ENCODE measurements around the gene COLGALT1.
"Not testable (repeated sequence)": the region's sequence is repeated elsewhere in the genome, so short reads cannot be mapped to it uniquely, and the experiment has no call there.

Gene COLGALT1

DNA sequence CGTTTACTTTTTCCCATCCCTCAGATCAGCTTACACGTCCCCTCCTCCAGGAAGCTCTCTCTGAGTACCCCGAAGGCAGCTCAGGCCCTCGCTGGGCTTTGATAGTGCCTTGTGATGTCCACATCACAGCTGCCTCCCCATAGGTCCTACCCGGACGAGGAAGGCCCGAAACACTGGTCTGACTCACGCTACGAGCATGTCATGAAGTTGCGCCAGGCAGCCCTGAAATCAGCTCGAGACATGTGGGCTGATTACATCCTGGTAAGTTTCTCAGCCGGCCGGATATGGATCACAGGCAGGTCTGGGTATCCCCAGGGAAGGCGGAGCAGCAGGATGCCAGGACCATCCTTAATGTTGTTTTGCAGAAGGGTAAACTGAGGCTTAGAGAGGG, 4.8 kb downstream of the COLGALT1 start:
- Histone ChIP-seq H2AFZ (ENCODE audit: low read length, unreplicated experiment) (no peak overlapping the region), H3K4me3 (ENCODE audit: low read depth, low read length) (no peak overlapping the region), H3K27ac (ENCODE audit: low read depth, low read length) (peak overlapping the region; percentile 94), H3K79me2 (ENCODE audit: control insufficient read depth, insufficient read depth, low read length, unreplicated experiment) (peaks cover 34% of the 10 kb centered on the region), H3K4me1 (ENCODE audit: control insufficient read depth, insufficient read depth, low read length, unreplicated experiment) (peaks cover 20% of the 10 kb centered on the region), H3K36me3 (ENCODE audit: insufficient read depth, low read length) (no peaks in the 10 kb centered on the region; the same call in 1 of the 2 replicates), H3K27me3 (ENCODE audit: insufficient read depth, low read length) (no peaks in the 10 kb centered on the region)

DNA sequence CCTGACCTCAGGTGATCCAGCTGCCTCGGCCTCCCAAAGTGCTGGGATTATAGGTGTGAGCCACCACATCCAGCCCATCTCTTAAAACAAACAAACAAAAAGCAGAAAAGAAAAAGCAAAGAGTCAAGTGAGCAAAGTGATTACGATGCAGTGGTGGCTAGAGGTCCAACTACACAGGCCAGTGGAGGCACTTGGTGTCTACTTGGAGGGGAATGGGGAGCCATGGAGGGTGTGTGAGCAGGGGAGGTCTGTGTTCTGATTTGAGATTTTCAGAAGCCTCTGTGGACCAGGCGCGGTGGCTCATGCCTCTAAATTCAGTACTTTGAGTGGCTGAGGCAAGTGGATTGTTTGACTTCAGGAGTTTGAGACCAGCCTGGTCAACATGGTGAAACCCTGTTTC, 6.6 kb downstream of the COLGALT1 start:
- Histone ChIP-seq H3K79me2 (ENCODE audit: control insufficient read depth, insufficient read depth, low read length, unreplicated experiment) (peaks cover 23% of the 10 kb centered on the region), H2AFZ (ENCODE audit: low read length, unreplicated experiment) (no peak overlapping the region), H3K36me3 (ENCODE audit: insufficient read depth, low read length) (no peaks in the 10 kb centered on the region; the same call in 1 of the 2 replicates), H3K4me3 (ENCODE audit: low read depth, low read length) (no peak overlapping the region), H3K27ac (ENCODE audit: low read depth, low read length) (no peak overlapping the region), H3K4me1 (ENCODE audit: control insufficient read depth, insufficient read depth, low read length, unreplicated experiment) (peaks cover 16% of the 10 kb centered on the region), H3K27me3 (ENCODE audit: insufficient read depth, low read length) (no peaks in the 10 kb centered on the region)

DNA sequence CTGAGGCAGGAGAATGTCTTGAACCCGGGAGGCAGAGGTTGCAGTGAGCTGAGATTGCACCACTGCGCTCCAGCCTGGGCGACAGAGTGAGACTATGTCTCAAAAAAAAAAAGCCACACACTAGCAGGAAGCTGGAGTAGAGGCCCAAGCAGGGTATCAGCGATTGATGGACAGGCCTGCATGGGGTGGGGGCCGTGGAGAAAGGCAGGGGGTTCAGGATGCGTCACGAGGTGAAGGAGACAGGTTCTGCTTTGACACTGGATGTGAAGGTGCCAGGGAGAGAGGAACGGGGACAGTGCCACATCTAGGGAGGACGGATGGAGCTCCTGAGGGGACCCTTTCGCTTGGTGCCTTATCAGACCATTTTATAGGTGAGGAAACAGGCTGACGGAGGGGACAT, 7.1 kb downstream of the COLGALT1 start:
- Histone ChIP-seq H3K36me3 (ENCODE audit: insufficient read depth, low read length) (no peaks in the 10 kb centered on the region; the same call in 1 of the 2 replicates), H3K4me1 (ENCODE audit: control insufficient read depth, insufficient read depth, low read length, unreplicated experiment) (peaks cover 16% of the 10 kb centered on the region), H3K4me3 (ENCODE audit: low read depth, low read length) (no peak overlapping the region), H2AFZ (ENCODE audit: low read length, unreplicated experiment) (no peak overlapping the region), H3K27ac (ENCODE audit: low read depth, low read length) (no peak overlapping the region), H3K79me2 (ENCODE audit: control insufficient read depth, insufficient read depth, low read length, unreplicated experiment) (peaks cover 19% of the 10 kb centered on the region), H3K27me3 (ENCODE audit: insufficient read depth, low read length) (no peaks in the 10 kb centered on the region)

DNA sequence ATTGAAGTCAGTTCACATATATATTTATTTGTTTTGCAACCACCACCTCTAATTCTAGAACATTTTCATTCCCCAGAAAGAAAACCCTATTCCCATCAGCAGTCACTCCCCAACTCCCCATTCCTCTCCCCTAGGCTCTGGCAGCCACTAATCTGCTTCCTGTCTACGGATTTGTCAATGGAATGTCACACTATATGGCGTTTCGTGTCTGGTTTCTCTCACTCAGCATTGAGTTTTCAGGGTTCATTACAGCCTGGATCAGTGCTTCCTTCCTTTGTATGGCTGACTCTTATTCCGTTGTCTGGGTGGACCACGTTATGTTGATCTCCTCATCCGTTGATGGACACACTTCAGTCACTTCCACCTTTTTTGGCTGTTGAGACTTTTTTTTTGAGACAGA, 9.3 kb downstream of the COLGALT1 start:
- Histone ChIP-seq H3K4me1 (ENCODE audit: control insufficient read depth, insufficient read depth, low read length, unreplicated experiment) (peaks cover 9% of the 10 kb centered on the region), H3K27me3 (ENCODE audit: insufficient read depth, low read length) (no peaks in the 10 kb centered on the region), H2AFZ (ENCODE audit: low read length, unreplicated experiment) (no peak overlapping the region), H3K36me3 (ENCODE audit: insufficient read depth, low read length) (no peaks in the 10 kb centered on the region; the same call in 1 of the 2 replicates), H3K4me3 (ENCODE audit: low read depth, low read length) (no peak overlapping the region), H3K27ac (ENCODE audit: low read depth, low read length) (no peak overlapping the region), H3K79me2 (ENCODE audit: control insufficient read depth, insufficient read depth, low read length, unreplicated experiment) (peaks cover 18% of the 10 kb centered on the region)

DNA sequence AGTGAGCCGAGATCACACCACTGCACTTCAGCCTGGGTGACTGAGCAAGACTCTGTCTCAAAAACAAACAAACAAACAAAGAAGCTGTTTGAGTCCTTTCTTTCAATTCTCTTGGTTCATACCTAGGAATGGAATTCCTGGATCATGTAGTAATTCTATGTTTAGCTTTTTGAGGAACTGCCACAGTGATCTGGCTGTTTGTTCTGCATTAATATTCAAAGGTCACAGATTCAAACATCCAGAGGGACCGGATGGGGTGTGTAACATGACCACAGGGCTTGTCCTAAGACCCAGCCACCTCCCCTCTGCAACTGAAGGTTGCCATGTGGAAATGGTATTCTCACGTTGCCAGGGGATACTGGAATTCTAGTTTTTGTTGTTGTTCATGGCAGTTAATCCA, 10.2 kb downstream of the COLGALT1 start:
- no peaks in the 10 kb centered on the region; the same call in 1 of the 2 replicates for H3K36me3 ChIP-seq (ENCODE audit: insufficient read depth, low read length)
- no peak overlapping the region for H2AFZ ChIP-seq (ENCODE audit: low read length, unreplicated experiment)
- H3K27me3 ChIP-seq (ENCODE audit: insufficient read depth, low read length) = no peaks in the 10 kb centered on the region
- H3K79me2 ChIP-seq (ENCODE audit: control insufficient read depth, insufficient read depth, low read length, unreplicated experiment) = peaks cover 18% of the 10 kb centered on the region
- H3K4me3 ChIP-seq (ENCODE audit: low read depth, low read length) = no peak overlapping the region
- H3K27ac ChIP-seq (ENCODE audit: low read depth, low read length) = no peak overlapping the region
- H3K4me1 ChIP-seq (ENCODE audit: control insufficient read depth, insufficient read depth, low read length, unreplicated experiment) = peaks cover 2% of the 10 kb centered on the region

DNA sequence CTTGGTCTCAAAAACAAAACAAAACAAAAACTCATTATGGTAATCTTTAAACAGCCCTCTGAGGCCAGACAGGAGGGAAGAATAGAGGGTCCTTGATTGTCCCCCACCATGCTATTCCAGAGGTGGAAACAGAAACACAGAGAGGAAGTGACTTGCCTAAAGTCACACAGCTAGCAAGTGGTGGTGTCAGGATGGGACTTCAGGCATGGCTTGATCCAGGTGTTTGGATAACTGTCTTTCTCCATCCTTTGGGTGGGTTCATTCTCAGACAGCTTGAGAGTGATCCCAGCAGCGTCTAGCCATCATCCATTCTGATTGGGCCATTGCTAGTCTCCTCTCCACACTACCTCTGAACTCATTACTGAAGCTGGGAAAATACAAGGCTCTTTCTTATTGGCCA, 12.5 kb downstream of the COLGALT1 start:
- Histone ChIP-seq H3K27me3 (ENCODE audit: insufficient read depth, low read length) (no peaks in the 10 kb centered on the region), H2AFZ (ENCODE audit: low read length, unreplicated experiment) (no peak overlapping the region), H3K4me3 (ENCODE audit: low read depth, low read length) (no peak overlapping the region), H3K4me1 (ENCODE audit: control insufficient read depth, insufficient read depth, low read length, unreplicated experiment) (no peaks in the 10 kb centered on the region), H3K27ac (ENCODE audit: low read depth, low read length) (no peak overlapping the region), H3K36me3 (ENCODE audit: insufficient read depth, low read length) (no peaks in the 10 kb centered on the region), H3K79me2 (ENCODE audit: control insufficient read depth, insufficient read depth, low read length, unreplicated experiment) (peaks cover 7% of the 10 kb centered on the region)

DNA sequence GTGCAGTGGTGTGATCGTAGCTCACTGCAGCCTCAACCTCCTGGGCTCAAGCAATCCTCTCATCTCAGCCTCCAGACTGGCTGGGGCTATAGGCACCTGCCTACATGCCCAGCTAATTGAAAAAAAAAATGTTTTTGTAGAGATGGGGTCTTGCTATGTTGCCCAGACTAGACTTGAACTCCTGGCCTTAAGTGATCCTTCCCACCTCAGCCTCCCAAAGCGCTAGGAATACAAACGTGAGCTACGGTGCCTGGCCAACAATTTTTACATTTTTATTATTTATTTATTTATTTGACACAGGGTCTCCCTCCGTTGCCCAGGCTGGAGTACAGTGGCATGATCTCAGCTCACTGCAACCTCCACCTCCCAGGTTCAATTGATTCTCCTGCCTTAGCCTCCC, 14.8 kb downstream of the COLGALT1 start:
- not testable (repeated sequence) for H2AFZ ChIP-seq (ENCODE audit: low read length, unreplicated experiment); H3K27me3 ChIP-seq (ENCODE audit: insufficient read depth, low read length); H3K27ac ChIP-seq (ENCODE audit: low read depth, low read length); H3K4me1 ChIP-seq (ENCODE audit: control insufficient read depth, insufficient read depth, low read length, unreplicated experiment); H3K4me3 ChIP-seq (ENCODE audit: low read depth, low read length); H3K36me3 ChIP-seq (ENCODE audit: insufficient read depth, low read length); H3K79me2 ChIP-seq (ENCODE audit: control insufficient read depth, insufficient read depth, low read length, unreplicated experiment)

DNA sequence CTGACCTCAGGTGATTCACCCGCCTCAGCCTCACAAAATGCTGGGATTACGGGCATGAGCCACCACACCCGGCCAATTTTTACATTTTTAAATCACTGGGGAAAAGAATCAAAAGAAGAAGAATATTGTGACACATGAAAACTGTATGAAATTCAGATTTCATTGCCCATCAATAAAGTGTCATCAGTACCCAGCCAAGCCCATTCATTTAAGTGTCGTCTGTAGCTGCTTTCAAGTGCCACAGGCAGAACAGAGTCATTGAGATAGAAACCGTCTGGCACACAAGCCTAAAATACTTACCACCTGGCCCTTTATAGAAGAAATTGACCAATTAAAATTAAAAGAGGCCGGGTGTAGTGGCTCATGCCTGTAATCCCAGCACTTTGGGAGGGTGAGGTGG, 15.3 kb downstream of the COLGALT1 start:
- Histone ChIP-seq H3K27ac (ENCODE audit: low read depth, low read length) (no peak overlapping the region), H3K4me3 (ENCODE audit: low read depth, low read length) (no peak overlapping the region), H2AFZ (ENCODE audit: low read length, unreplicated experiment) (no peak overlapping the region), H3K79me2 (ENCODE audit: control insufficient read depth, insufficient read depth, low read length, unreplicated experiment) (peaks cover 1% of the 10 kb centered on the region), H3K36me3 (ENCODE audit: insufficient read depth, low read length) (peaks cover 2% of the 10 kb centered on the region; the same call in 1 of the 2 replicates), H3K27me3 (ENCODE audit: insufficient read depth, low read length) (no peaks in the 10 kb centered on the region), H3K4me1 (ENCODE audit: control insufficient read depth, insufficient read depth, low read length, unreplicated experiment) (no peaks in the 10 kb centered on the region)

DNA sequence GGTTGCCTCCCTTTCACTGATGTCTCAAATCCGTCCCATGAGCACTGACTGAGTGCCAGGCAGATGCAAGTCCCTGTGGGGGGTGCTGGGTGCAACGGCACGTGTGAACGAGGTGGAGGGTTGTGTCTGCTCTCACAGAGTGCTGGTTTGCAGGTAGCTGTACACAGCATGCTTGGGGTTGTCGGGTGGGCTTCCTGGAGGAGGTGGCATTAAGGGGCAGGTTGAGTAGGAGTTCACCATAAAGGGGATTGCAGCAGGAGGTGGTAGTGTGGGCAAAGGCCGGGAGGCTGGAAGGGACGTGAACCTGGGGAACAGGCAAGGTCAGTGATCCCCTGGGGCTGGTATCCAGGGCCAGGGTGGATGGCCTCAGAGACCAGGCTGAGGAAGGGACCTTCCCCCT, 17.2 kb downstream of the COLGALT1 start:
- H3K27ac ChIP-seq (ENCODE audit: low read depth, low read length) = no peak overlapping the region

DNA sequence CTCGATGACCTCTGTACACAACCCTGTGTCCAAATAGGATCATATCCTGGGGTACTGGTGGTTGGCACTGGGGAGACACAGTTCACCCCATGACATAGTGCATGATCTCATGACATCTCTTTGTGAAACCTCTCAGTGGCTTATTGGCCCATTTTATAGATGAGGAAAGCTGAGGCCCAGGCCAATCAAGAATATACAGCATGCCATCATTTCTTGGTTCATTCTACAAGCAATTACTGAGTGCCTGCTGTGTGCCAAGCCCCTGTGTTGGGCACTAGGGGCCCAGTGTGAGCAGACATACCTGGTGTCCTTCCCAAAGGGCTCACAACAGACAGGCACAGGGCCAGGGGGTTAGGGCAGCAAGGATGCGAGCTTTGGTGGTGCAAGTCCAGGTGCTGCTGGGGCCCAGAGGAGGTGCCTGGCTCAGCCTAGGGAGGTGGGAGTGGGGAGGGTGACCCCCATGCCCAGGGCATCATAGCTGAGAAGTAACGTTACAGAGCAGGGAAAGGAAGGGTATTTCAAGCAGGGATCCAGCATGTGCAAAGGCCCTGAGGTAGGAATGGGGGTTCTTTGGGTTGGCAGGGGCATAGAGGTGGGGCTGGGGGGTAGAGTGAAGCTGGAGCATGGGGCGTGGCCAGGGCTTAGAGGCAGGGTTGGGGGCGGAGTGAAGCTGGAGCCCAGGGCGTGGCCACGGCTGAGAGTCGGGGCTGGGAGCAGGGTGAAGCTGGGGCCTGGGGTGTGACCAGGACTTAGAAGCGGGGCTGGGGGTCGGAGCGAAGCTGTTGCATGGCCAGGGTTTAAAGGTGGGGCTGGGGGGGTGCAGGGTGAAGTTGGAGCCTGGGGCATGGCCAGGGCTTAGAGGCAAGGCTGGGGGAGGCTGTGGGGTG, 20.7 kb downstream of the COLGALT1 start:
- no peaks in the 10 kb centered on the region for H3K79me2 ChIP-seq (ENCODE audit: control insufficient read depth, insufficient read depth, low read length, unreplicated experiment)
- H3K27me3 ChIP-seq (ENCODE audit: insufficient read depth, low read length) = no peaks in the 10 kb centered on the region
- no peaks in the 10 kb centered on the region for H3K4me1 ChIP-seq (ENCODE audit: control insufficient read depth, insufficient read depth, low read length, unreplicated experiment)
- no peak overlapping the region for H3K27ac ChIP-seq (ENCODE audit: low read depth, low read length)
- H2AFZ ChIP-seq (ENCODE audit: low read length, unreplicated experiment) = no peak overlapping the region
- peaks cover 6% of the 10 kb centered on the region; the same call in 1 of the 2 replicates for H3K36me3 ChIP-seq (ENCODE audit: insufficient read depth, low read length)
- H3K4me3 ChIP-seq (ENCODE audit: low read depth, low read length) = no peak overlapping the region

More for the DNA sequence above, 17.2 kb downstream of the COLGALT1 start:
- H3K4me1 ChIP-seq (ENCODE audit: control insufficient read depth, insufficient read depth, low read length, unreplicated experiment) = no peaks in the 10 kb centered on the region
- peaks cover 6% of the 10 kb centered on the region; the same call in 1 of the 2 replicates for H3K36me3 ChIP-seq (ENCODE audit: insufficient read depth, low read length)
- H2AFZ ChIP-seq (ENCODE audit: low read length, unreplicated experiment) = no peak overlapping the region
- no peak overlapping the region for H3K4me3 ChIP-seq (ENCODE audit: low read depth, low read length)
- H3K27me3 ChIP-seq (ENCODE audit: insufficient read depth, low read length) = no peaks in the 10 kb centered on the region
- no peaks in the 10 kb centered on the region for H3K79me2 ChIP-seq (ENCODE audit: control insufficient read depth, insufficient read depth, low read length, unreplicated experiment)
